A673 (cell line): ENCODE data around the gene DCP1A. TPM values are rescaled to one million over a fixed set of nuclear protein-coding genes. Genes with fewer than 3 reads are reported as not detected.
A peak's percentile ranks its signal among the peaks of the same experiment; 100 is the strongest.

Experiments used
- BruUV-seq: library from RNA; stranded (reverse); fragments of 400-500 nt; replicated peaks from 2 replicates; lab custom pipeline; 2021; lab: Mats Ljungman, UMichigan
- CTCF ChIA-PET: fragments of 300-600 bp; sonication (Branson Sonifier 250); formaldehyde crosslinking; loops from one replicate; lab custom pipeline; 2022; ENCODE audit warnings: antibody characterized with exemption; lab: Charles Lee
- POLR2A ChIA-PET: fragments of 300-600 bp; sonication (Branson Sonifier 250); formaldehyde crosslinking; loops from one replicate; lab custom pipeline; 2022; ENCODE audit warnings: antibody characterized with exemption; ENCODE audit not compliant: low non-redundant PET; lab: Charles Lee
- DNase-seq: peaks from one replicate; pipeline ENCODE4 v3.0.0-alpha.2; 2015; ENCODE audit warnings: low spot score
- H3K27ac ChIP-seq: fragments of 200-600 bp; sonication (generic); 2 replicates; pipeline ENCODE4 v1.5.1; 2016; ENCODE audit warnings: mixed run types, low read depth, mild to moderate bottlenecking, mixed read lengths, antibody characterized with exemption, low read length; ENCODE audit not compliant: poor library complexity, severe bottlenecking
- H3K27me3 ChIP-seq: fragments of 200-600 bp; sonication (generic); replicated peaks from 2 replicates; pipeline ENCODE4 v1.6.1; 2017; ENCODE audit warnings: mixed run types, low read depth, mild to moderate bottlenecking, mixed read lengths, antibody characterized with exemption, low read length; ENCODE audit not compliant: insufficient read depth, poor library complexity
- H3K36me3 ChIP-seq: fragments of 200-600 bp; sonication (generic); 2 replicates; pipeline ENCODE4 v1.6.1; 2016; ENCODE audit warnings: mixed run types, mild to moderate bottlenecking, mixed read lengths, antibody characterized with exemption, low read length; ENCODE audit not compliant: insufficient read depth, poor library complexity, severe bottlenecking
- H3K4me1 ChIP-seq: fragments of 200-600 bp; sonication (generic); 2 replicates; pipeline ENCODE4 v1.6.1; 2017; ENCODE audit warnings: mixed run types, mild to moderate bottlenecking, mixed read lengths, antibody characterized with exemption, low read length; ENCODE audit not compliant: insufficient read depth, poor library complexity, severe bottlenecking
- H3K4me3 ChIP-seq: fragments of 200-600 bp; sonication (generic); 2 replicates; pipeline ENCODE4 v1.5.1; 2016; ENCODE audit warnings: low read depth, mixed run types, mild to moderate bottlenecking, mixed read lengths, low read length; ENCODE audit not compliant: poor library complexity, severe bottlenecking
- H3K9me3 ChIP-seq: fragments of 200-600 bp; sonication (generic); 2 replicates; pipeline ENCODE4 v1.6.1; 2016; ENCODE audit warnings: mixed run types, low read depth, mild to moderate bottlenecking, mixed read lengths, antibody characterized with exemption, low read length; ENCODE audit not compliant: poor library complexity, severe bottlenecking
- EZH2 ChIP-seq: fragments of 200-600 bp; sonication (generic); IDR thresholded peaks from 2 replicates; pipeline ENCODE4 v1.6.1; 2017; ENCODE audit warnings: borderline replicate concordance, low read depth, mild to moderate bottlenecking, mixed read lengths, antibody characterized with exemption, low read length; ENCODE audit not compliant: poor library complexity, severe bottlenecking
- intact Hi-C: fragments of 100-400 bp; cut with micrococcal nuclease; formaldehyde crosslinking; loops from one replicate; pipeline ENCODE4 v1.10.0; 2022; ENCODE audit not compliant: unreplicated experiment
- total RNA-seq: library from RNA; stranded (reverse); gene quantifications from 2 replicates; pipeline ENCODE4 v1.2.3, GENCODE V29; 2021
- TF ChIP-seq, protein P1 (sequence below): fragments of 300-800, 200-600 bp; sonication (generic); conservative IDR thresholded peaks from 2 replicates; pipeline ENCODE4 v1.5.1; 2017; ENCODE audit warnings: low read depth, mild to moderate bottlenecking, antibody characterized with exemption, low read length, moderate library complexity, mixed read lengths

Gene DCP1A
- total RNA-seq, 1 experiment from 2014 or later, result 13.1 TPM

DNA sequence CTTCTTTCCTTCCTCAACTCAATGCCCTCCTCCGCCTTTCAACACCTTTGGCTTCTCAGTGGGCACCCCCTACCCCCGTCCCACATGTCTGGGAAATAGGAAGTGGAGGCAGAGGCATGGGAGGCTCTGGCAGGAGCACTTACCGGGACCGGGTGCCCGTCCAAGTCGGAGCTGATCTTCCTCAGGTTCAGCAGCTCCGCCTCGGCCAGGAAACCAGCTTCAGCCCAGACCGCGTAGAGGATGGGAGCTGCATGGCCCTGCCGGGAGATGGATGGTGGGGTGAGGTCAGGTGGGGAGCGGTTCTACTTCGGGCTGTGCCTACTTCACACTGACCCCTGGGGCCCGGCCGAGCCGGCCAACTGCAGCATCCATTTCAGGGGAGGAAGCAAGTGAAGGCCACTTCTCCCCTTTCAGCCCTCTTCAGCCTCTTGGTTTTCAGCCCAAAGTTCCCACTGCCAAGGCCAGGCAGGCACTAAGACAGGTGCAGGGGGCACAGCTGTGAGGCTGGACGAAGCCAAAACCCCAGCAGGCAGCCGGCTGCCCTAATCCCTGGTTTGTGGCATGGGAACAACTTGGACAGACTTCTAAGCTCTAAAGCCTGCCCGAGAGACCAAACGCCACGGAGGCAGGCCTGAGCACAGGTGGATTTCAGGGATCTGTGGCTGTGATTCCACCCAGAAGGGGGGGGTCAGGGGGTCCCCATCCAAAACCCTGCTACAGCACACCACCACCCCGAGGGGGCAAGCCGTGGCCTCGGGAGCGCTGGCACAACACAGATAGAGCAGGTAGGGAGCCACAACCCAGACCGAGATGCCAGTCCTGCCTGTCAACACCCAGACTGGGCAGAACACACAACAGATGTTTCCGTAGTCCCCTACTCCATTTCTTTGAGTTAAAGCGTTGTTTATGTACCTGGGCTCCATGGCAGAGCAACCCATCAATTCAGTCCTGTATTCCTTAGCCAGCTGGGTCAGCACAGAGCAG lies 106.1 kb downstream of the DCP1A start:
- BruUV-seq, result no TSS peak
- Histone ChIP-seq H3K4me3 (no peak overlapping the region), H3K9me3 (no peaks in the 10 kb centered on the region), H3K4me1 (peaks cover 24% of the 10 kb centered on the region), H3K27me3 (no peaks in the 10 kb centered on the region), H3K27ac (no peak overlapping the region), H3K36me3 (peaks cover 12% of the 10 kb centered on the region)
- intact Hi-C loops, result no loop called here
- ChIA-PET CTCF (no interaction called here), POLR2A (no interaction called here)
- TF ChIP-seq EZH2, result no peak
- TF ChIP-seq, protein P1, sequence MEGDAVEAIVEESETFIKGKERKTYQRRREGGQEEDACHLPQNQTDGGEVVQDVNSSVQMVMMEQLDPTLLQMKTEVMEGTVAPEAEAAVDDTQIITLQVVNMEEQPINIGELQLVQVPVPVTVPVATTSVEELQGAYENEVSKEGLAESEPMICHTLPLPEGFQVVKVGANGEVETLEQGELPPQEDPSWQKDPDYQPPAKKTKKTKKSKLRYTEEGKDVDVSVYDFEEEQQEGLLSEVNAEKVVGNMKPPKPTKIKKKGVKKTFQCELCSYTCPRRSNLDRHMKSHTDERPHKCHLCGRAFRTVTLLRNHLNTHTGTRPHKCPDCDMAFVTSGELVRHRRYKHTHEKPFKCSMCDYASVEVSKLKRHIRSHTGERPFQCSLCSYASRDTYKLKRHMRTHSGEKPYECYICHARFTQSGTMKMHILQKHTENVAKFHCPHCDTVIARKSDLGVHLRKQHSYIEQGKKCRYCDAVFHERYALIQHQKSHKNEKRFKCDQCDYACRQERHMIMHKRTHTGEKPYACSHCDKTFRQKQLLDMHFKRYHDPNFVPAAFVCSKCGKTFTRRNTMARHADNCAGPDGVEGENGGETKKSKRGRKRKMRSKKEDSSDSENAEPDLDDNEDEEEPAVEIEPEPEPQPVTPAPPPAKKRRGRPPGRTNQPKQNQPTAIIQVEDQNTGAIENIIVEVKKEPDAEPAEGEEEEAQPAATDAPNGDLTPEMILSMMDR, result no peak
- no peak for DNase-seq

DNA sequence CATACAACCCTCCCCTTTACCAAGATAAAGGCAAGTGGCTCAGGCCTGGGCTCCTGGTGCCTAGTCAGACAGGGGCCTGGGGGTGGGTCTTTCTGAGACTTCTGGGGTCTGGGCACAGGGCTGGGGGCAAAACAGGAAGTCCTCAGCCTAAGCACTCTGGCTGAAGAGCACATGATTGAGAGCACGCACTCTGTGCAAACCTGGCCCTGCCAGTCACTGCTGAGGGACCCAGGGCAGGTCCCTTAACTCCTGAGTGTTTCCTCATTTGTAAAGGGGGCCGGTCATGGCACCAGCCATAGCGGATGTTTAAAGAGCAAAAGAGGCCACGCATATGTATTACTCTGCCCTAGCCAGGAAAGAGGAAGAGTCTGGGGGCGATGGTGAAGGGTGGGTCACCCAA lies 107.5 kb downstream of the DCP1A start:
- ChIA-PET POLR2A (no interaction called here), CTCF (no interaction called here)

DNA sequence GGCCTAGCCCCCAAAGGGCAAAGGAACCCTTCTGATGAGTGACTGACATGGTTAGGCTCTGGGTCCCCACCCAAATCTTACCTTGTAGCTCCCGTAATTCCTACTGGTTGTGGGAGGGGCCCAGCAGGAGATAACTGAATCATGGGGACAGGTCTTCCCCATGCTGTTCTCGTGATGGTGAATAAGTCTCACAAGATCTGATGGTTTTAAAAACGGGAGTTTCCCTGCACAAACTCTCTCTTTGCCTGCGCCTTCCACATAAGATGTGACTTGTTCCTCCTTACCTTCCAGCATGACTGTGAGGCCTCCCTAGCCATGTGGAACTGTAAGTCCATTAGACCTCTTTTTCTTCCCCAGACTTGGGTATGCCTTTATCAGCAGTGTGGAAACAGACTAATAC lies 108.5 kb downstream of the DCP1A start:
- intact Hi-C loops, result no loop called here
- peaks cover 14% of the 10 kb centered on the region for H3K36me3 ChIP-seq
- no peaks in the 10 kb centered on the region for H3K9me3 ChIP-seq
- no peaks in the 10 kb centered on the region for H3K27me3 ChIP-seq
- DNase-seq, result no peak
- no peak for TF ChIP-seq EZH2
- TSS peak; percentile 12 for BruUV-seq
- no peak overlapping the region for H3K4me3 ChIP-seq
- ChIA-PET POLR2A (no interaction called here), CTCF (no interaction called here)
- no peak overlapping the region for H3K27ac ChIP-seq
- H3K4me1 ChIP-seq, result peaks cover 28% of the 10 kb centered on the region

More for the DNA sequence above, 107.5 kb downstream of the DCP1A start:
- no peak overlapping the region for H3K27ac ChIP-seq
- H3K4me1 ChIP-seq, result peaks cover 29% of the 10 kb centered on the region
- no TSS peak for BruUV-seq
- intact Hi-C loops, result no loop called here
- H3K36me3 ChIP-seq, result peaks cover 14% of the 10 kb centered on the region
- H3K9me3 ChIP-seq, result no peaks in the 10 kb centered on the region
- H3K27me3 ChIP-seq, result no peaks in the 10 kb centered on the region
- DNase-seq, result no peak
- TF ChIP-seq, protein P1, result no peak
- no peak for TF ChIP-seq EZH2
- no peak overlapping the region for H3K4me3 ChIP-seq
